Rectal smooth muscle tissue (tissue), 1 donor: ENCODE measurements around the gene ZNF695.

Source experiments
- H3K27ac ChIP-seq: one replicate; pipeline ENCODE4 v1.7.0; 2013; ENCODE audit warnings: low read depth, low read length, inconsistent platforms
- H3K27me3 ChIP-seq: one replicate; pipeline ENCODE4 v1.7.0; 2013; ENCODE audit warnings: low read length; ENCODE audit not compliant: control insufficient read depth, insufficient read depth
- H3K36me3 ChIP-seq: one replicate; pipeline ENCODE4 v1.7.0; 2013; ENCODE audit warnings: low read length; ENCODE audit not compliant: control insufficient read depth, insufficient read depth
- H3K4me1 ChIP-seq: one replicate; pipeline ENCODE4 v1.7.0; 2013; ENCODE audit warnings: low read length; ENCODE audit not compliant: control insufficient read depth, insufficient read depth
- H3K4me3 ChIP-seq: one replicate; pipeline ENCODE4 v1.7.0; 2013; ENCODE audit warnings: low read length
- H3K9ac ChIP-seq: one replicate; pipeline ENCODE4 v1.7.0; 2013; ENCODE audit warnings: low read length

ZNF695 gene

DNA sequence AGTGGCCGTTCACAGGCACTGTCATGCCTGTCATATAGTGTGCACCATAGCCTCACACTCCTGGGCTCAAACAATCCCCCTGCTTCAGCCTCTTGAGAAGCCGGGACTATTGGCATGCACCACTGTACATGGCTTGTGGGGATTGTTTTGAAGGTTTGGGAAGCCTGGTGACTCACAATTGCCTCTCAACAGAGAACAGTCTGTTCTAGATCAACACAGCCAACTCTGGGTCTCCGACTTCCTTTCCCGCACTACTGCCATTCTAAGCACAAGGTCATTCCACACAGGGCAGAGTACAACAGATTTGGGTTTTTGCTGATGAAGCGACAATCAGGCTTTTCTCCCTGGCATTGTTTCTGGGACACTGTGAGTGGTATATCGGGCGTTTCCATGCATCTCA, 60.6 kb downstream of the ZNF695 start:
- H3K4me3 ChIP-seq: no peak overlapping the region
- no peaks in the 10 kb centered on the region for H3K36me3 ChIP-seq
- no peaks in the 10 kb centered on the region for H3K4me1 ChIP-seq
- H3K9ac ChIP-seq: no peak overlapping the region
- no peaks in the 10 kb centered on the region for H3K27me3 ChIP-seq
- H3K27ac ChIP-seq: peak overlapping the region; percentile 58

- Histone ChIP-seq H3K27ac (peak overlapping the region; percentile 24), H3K4me3 (no peak overlapping the region), H3K4me1 (no peaks in the 10 kb centered on the region), H3K36me3 (no peaks in the 10 kb centered on the region), H3K9ac (no peak overlapping the region), H3K27me3 (no peaks in the 10 kb centered on the region)
Measured at GRCh38 chr1:246946366-246946765, 61.5 kb downstream of the ZNF695 start.
